Measurements from ENCODE around the gene NWD2. TPM values are rescaled to one million over a fixed set of nuclear protein-coding genes. Genes with fewer than 3 reads are reported as not detected.

NWD2 gene
- polyA plus RNA-seq, 1 donor (not counting 4 experiments of a cell fraction or from before 2014, with no cell fraction given): 0.10 TPM

GRCh38 chr4:37219990-37220389, 24.6 kb upstream of the NWD2 start:
- dilution Hi-C loops (cut with MboI; ENCODE audit: extremely low pct_ligation_motif_present, low sequenced_read_pairs): no loop called here
- H3K9me3 ChIP-seq (ENCODE audit: control insufficient read depth, low read depth, low read length): no peaks in the 10 kb centered on the region
- H3K4me2 ChIP-seq (ENCODE audit: control insufficient read depth, extremely low read depth, insufficient read depth, low read depth, low read length): no peak overlapping the region
- no peak overlapping the region for H2AFZ ChIP-seq (ENCODE audit: control insufficient read depth, low read length)
- TF ChIP-seq CTCF (optimal IDR thresholded peaks at IDR 0.05 in 1 of 3, IDR thresholded peaks at IDR 0.05 in 1 of 3, conservative IDR thresholded peaks at IDR 0.05 in 1 of 3; ENCODE audit: extremely low read depth in 1 of 3, insufficient read depth in 2 of 3, low read length in 3 of 3) (no peak), EZH2 (IDR thresholded peaks at IDR 0.05; ENCODE audit: low read length) (no peak)
- H3K4me1 ChIP-seq (ENCODE audit: control insufficient read depth, extremely low read depth, insufficient read depth, low read length): no peaks in the 10 kb centered on the region
- no peaks in the 10 kb centered on the region for H3K9me1 ChIP-seq (ENCODE audit: control insufficient read depth, extremely low read depth, insufficient read depth, low read length)
- no peak overlapping the region for H3K9ac ChIP-seq (ENCODE audit: control insufficient read depth, extremely low read depth, insufficient read depth, low read length)
- H3K27me3 ChIP-seq (ENCODE audit: control insufficient read depth, extremely low read depth, insufficient read depth, low read length): no peaks in the 10 kb centered on the region
- H3K79me2 ChIP-seq (ENCODE audit: control insufficient read depth, insufficient read depth, low read length): no peaks in the 10 kb centered on the region
- H3K4me3 ChIP-seq (ENCODE audit: control insufficient read depth in 2 of 3, extremely low read depth in 1 of 3, insufficient read depth in 2 of 3, low read depth in 1 of 3, low read length in 3 of 3): no peak overlapping the region
- no peaks in the 10 kb centered on the region for H4K20me1 ChIP-seq (ENCODE audit: control insufficient read depth, extremely low read depth, insufficient read depth, low read length)
- H3K27ac ChIP-seq (ENCODE audit: control insufficient read depth, insufficient read depth, low read length): no peak overlapping the region
- no peak for DNase-seq (ENCODE audit: low read depth, low spot score)
- no peaks in the 10 kb centered on the region for H3K36me3 ChIP-seq (ENCODE audit: control insufficient read depth in 2 of 2, extremely low read depth in 1 of 2, insufficient read depth in 2 of 2, low read length in 2 of 2)
- FAIRE-seq: no peak

- Histone ChIP-seq H3K27ac (ENCODE audit: control insufficient read depth, insufficient read depth, low read length) (no peak overlapping the region), H2AFZ (ENCODE audit: control insufficient read depth, low read length) (no peak overlapping the region), H3K27me3 (ENCODE audit: control insufficient read depth, extremely low read depth, insufficient read depth, low read length) (no peaks in the 10 kb centered on the region), H3K4me2 (ENCODE audit: control insufficient read depth, extremely low read depth, insufficient read depth, low read depth, low read length) (no peak overlapping the region), H3K79me2 (ENCODE audit: control insufficient read depth, insufficient read depth, low read length) (no peaks in the 10 kb centered on the region), H3K36me3 (ENCODE audit: control insufficient read depth in 2 of 2, extremely low read depth in 1 of 2, insufficient read depth in 2 of 2, low read length in 2 of 2) (no peaks in the 10 kb centered on the region), H3K4me3 (ENCODE audit: control insufficient read depth in 2 of 3, extremely low read depth in 1 of 3, insufficient read depth in 2 of 3, low read depth in 1 of 3, low read length in 3 of 3) (no peak overlapping the region), H3K4me1 (ENCODE audit: control insufficient read depth, extremely low read depth, insufficient read depth, low read length) (no peaks in the 10 kb centered on the region), H3K9me1 (ENCODE audit: control insufficient read depth, extremely low read depth, insufficient read depth, low read length) (no peaks in the 10 kb centered on the region), H4K20me1 (ENCODE audit: control insufficient read depth, extremely low read depth, insufficient read depth, low read length) (no peaks in the 10 kb centered on the region), H3K9ac (ENCODE audit: control insufficient read depth, extremely low read depth, insufficient read depth, low read length) (no peak overlapping the region), H3K9me3 (ENCODE audit: control insufficient read depth, low read depth, low read length) (no peaks in the 10 kb centered on the region)
- FAIRE-seq (no peak), DNase-seq (ENCODE audit: low read depth, low spot score) (no peak)
- TF ChIP-seq CTCF (optimal IDR thresholded peaks at IDR 0.05 in 1 of 3, IDR thresholded peaks at IDR 0.05 in 1 of 3, conservative IDR thresholded peaks at IDR 0.05 in 1 of 3; ENCODE audit: extremely low read depth in 1 of 3, insufficient read depth in 2 of 3, low read length in 3 of 3): no peak
- TF ChIP-seq EZH2 (IDR thresholded peaks at IDR 0.05; ENCODE audit: low read length): no peak
- dilution Hi-C loops (cut with MboI; ENCODE audit: extremely low pct_ligation_motif_present, low sequenced_read_pairs): no loop called here
Observed at GRCh38 chr4:37220685-37221084, 23.9 kb upstream of the NWD2 start.

Measured in keratinocyte (primary cell).